K562 (cell line): ENCODE data around the gene UBE2U. TPM values are rescaled to one million over a fixed set of nuclear protein-coding genes. Genes with fewer than 3 reads are reported as not detected.

Source experiments
- ATAC-seq: fragments of 200-7000 bp; cut with Tn5 transposase; 3 replicates; pipeline ENCODE4 v1.9.1; 2020; ENCODE audit warnings: moderate library complexity
- BruUV-seq: library from RNA; stranded (reverse); fragments of 400-500 nt; replicated peaks from 2 replicates; lab custom pipeline; 2021; lab: Mats Ljungman, UMichigan
- CTCF ChIA-PET: fragments of 300-600 bp; formaldehyde crosslinking; extraction: SDS; loops from one replicate; lab custom pipeline; 2021; ENCODE audit warnings: low intra/inter-chr PET ratio; lab: Yijun Ruan, JAX
- POLR2A ChIA-PET: fragments of 300-600, 350-650 bp; sonication (Branson Sonifier 250); formaldehyde crosslinking; extraction: SDS; loops from one replicate; lab custom pipeline; 2021; ENCODE audit warnings: antibody characterized with exemption, inconsistent platforms; lab: Yijun Ruan, JAX
- DNase-seq, 4 experiments: peaks; one replicate each; pipeline versions ENCODE4 v3.0.0 to v3.0.0-alpha.2; 2011 to 2018; ENCODE audit warnings: low spot score in 3 of 4, mixed read lengths in 3 of 4; ENCODE audit errors: extremely low read depth in 1 of 4
- FAIRE-seq: peaks from 2 replicates; lab custom pipeline; 2011; peaks lifted over from hg19 to GRCh38; lab: Jason Lieb, UNC
- H2AFZ ChIP-seq: 2 replicates; pipeline ENCODE4 v1.6.0; 2011; ENCODE audit warnings: low read depth, low read length, control low read depth, inconsistent platforms
- H3K27ac ChIP-seq: fragments of 200-600 bp; 3 replicates; pipeline ENCODE4 v1.8.0; 2011; ENCODE audit warnings: low read depth, mild to moderate bottlenecking, control low read depth, inconsistent platforms, low read length, moderate library complexity, mixed read lengths; ENCODE audit errors: extremely low read depth
- H3K27me3 ChIP-seq, 2 experiments: fragments of 300-600 bp in 1 of 2; 2 replicates in 1 of 2; 3 replicates in 1 of 2; pipeline versions ENCODE4 v1.6.0 to v1.8.0; 2011; ENCODE audit warnings: inconsistent platforms in 2 of 2, low read length in 2 of 2, mild to moderate bottlenecking in 1 of 2, mixed read lengths in 1 of 2, moderate library complexity in 1 of 2; ENCODE audit not compliant: control insufficient read depth in 2 of 2, insufficient read depth in 2 of 2
- H3K36me3 ChIP-seq: fragments of 300-600 bp; 3 replicates; pipeline ENCODE4 v1.8.0; 2011; ENCODE audit warnings: mild to moderate bottlenecking, low read length, inconsistent platforms; ENCODE audit not compliant: control insufficient read depth, insufficient read depth
- H3K4me1 ChIP-seq, 2 experiments: fragments of 200-600 bp in 1 of 2; replicated peaks in 1 of 2; 2 replicates in 1 of 2; 3 replicates in 1 of 2; pipeline versions ENCODE4 v1.5.1 to v1.8.0; 2011; ENCODE audit warnings: inconsistent platforms in 2 of 2, low read length in 2 of 2, mild to moderate bottlenecking in 1 of 2, mixed read lengths in 1 of 2, moderate library complexity in 1 of 2; ENCODE audit not compliant: control insufficient read depth in 2 of 2, insufficient read depth in 2 of 2
- H3K4me2 ChIP-seq: 2 replicates; pipeline ENCODE4 v1.6.1; 2011; ENCODE audit warnings: low read length, control low read depth, inconsistent platforms, mixed read lengths; ENCODE audit not compliant: insufficient read depth
- H3K4me3 ChIP-seq: fragments of 200-600 bp; sonication (generic), shearing (Covaris generic); 2 replicates; pipeline ENCODE4 v1.5.1; 2016; ENCODE audit warnings: control low read depth, inconsistent platforms
- H3K79me2 ChIP-seq: fragments of 200-600 bp; 3 replicates; pipeline ENCODE4 v1.8.0; 2011; ENCODE audit warnings: low read length, inconsistent platforms; ENCODE audit not compliant: control insufficient read depth, insufficient read depth
- H3K9ac ChIP-seq, 2 experiments: 2 replicates each; pipeline versions ENCODE4 v1.6.0 to v1.6.1; 2011; ENCODE audit warnings: low read depth in 2 of 2, low read length in 2 of 2, control low read depth in 1 of 2, inconsistent platforms in 1 of 2, mild to moderate bottlenecking in 1 of 2, mixed read lengths in 1 of 2; ENCODE audit not compliant: insufficient read depth in 1 of 2
- H3K9me1 ChIP-seq: one replicate; pipeline ENCODE4 v1.6.0; 2011; ENCODE audit warnings: inconsistent platforms, mild to moderate bottlenecking, low read length, moderate library complexity; ENCODE audit not compliant: control insufficient read depth, insufficient read depth
- H3K9me3 ChIP-seq: replicated peaks from 2 replicates; pipeline ENCODE4 v1.5.1; 2011; ENCODE audit warnings: low read depth, low read length, inconsistent platforms; ENCODE audit not compliant: control insufficient read depth, insufficient read depth
- H4K20me1 ChIP-seq: replicated peaks from 2 replicates; pipeline ENCODE4 v1.6.1; 2011; ENCODE audit warnings: low read length, inconsistent platforms, mixed read lengths; ENCODE audit not compliant: control insufficient read depth, insufficient read depth
- KAT8 ChIP-seq: fragments of 450-650 bp; IDR thresholded peaks from 2 replicates; pipeline ENCODE4 v1.6.1; 2016; ENCODE audit warnings: low read depth, mild to moderate bottlenecking
- NFIC ChIP-seq: fragments of 450-650 bp; IDR thresholded peaks from 2 replicates; pipeline ENCODE4 v1.6.1; 2017; ENCODE audit warnings: mild to moderate bottlenecking, inconsistent platforms
- NFIX ChIP-seq: fragments of 250-450 bp; sonication (Bioruptor Pico); IDR thresholded peaks from 2 replicates; pipeline ENCODE4 v1.4.0; 2020; ENCODE audit warnings: low read depth, mild to moderate bottlenecking, moderate library complexity
- WGBS: fragments of 100-300 bp; shearing (Covaris generic); methylation state at CpG from one replicate; pipeline ENCODE4 v1.1.6; 2016; ENCODE audit warnings: low coverage, mixed read lengths; ENCODE audit not compliant: insufficient coverage; ENCODE audit errors: missing lambda C conversion rate; 5-methylcytosine and 5-hydroxymethylcytosine counted together
- in situ Hi-C: fragments of 300-500 bp; cut with MboI; formaldehyde crosslinking; loops from 4 replicates; pipeline ENCODE4 v1.15.0; 2018; ENCODE audit warnings: inconsistent platforms, mixed read lengths
- intact Hi-C: fragments of 100-400 bp; cut with micrococcal nuclease; formaldehyde crosslinking; loops from 2 replicates; pipeline ENCODE4 v1.14.2; 2022
- polyA plus RNA-seq, 8 experiments: library from polyadenylated mRNA; depleted of rRNA in 4 of 8; stranded (reverse) in 5 of 8; unstranded in 3 of 8; fragments of >200 nt; fragmentation: Nextera tagmentation in 2 of 8; fragmentation: Illumina TruSeq in 1 of 8; extraction: Ambion mirVana in 2 of 8; extraction: Trizol in 1 of 8; gene quantifications; 2 replicates each; pipeline versions ENCODE4 v1.2.1 to v1.2.3, GENCODE V29; 2011 to 2014; ENCODE audit warnings: inconsistent platforms in 1 of 8, missing spikeins in 1 of 8
- total RNA-seq, 7 experiments: library from RNA; depleted of rRNA in 6 of 7; stranded (reverse); fragments of >200 nt in 6 of 7; fragmentation: Illumina TruSeq in 2 of 7; extraction: Trizol in 2 of 7; gene quantifications; 2 replicates each; pipeline versions ENCODE4 v1.2.1 to v1.2.3, GENCODE V29; 2011 to 2021; ENCODE audit warnings: low replicate concordance in 1 of 7
- TF ChIP-seq, protein P1 (sequence below): fragments of 250-450 bp; sonication (Bioruptor Pico); IDR thresholded peaks from 2 replicates; pipeline ENCODE4 v1.4.0; 2020; ENCODE audit warnings: mild to moderate bottlenecking, moderate library complexity, borderline replicate concordance

Gene UBE2U
- total and polyA plus RNA-seq, 9 of the 15 experiments (the other 6 are each of a cell fraction or from before 2014, with no cell fraction given) = not detected

DNA sequence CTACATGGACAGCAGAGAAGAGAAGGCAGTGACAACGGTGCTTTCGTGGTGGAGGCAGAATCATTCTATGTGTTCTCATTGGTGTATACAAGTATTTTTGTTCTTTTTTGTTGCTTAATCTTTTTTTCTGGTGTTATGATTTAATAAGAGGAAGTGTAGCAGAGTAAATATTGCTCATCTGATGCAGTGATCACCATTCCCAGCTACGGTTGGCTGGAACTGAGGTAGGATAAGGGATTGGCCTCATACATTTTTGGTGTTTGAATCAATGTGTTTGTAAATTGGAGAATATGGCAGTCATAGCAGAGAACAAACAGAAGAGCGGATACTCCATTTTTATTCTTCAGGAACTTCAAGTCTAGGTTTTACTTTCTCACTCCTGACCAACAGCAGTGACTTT is 76.6 kb downstream of the UBE2U start (continued):
- TF ChIP-seq, protein P1, sequence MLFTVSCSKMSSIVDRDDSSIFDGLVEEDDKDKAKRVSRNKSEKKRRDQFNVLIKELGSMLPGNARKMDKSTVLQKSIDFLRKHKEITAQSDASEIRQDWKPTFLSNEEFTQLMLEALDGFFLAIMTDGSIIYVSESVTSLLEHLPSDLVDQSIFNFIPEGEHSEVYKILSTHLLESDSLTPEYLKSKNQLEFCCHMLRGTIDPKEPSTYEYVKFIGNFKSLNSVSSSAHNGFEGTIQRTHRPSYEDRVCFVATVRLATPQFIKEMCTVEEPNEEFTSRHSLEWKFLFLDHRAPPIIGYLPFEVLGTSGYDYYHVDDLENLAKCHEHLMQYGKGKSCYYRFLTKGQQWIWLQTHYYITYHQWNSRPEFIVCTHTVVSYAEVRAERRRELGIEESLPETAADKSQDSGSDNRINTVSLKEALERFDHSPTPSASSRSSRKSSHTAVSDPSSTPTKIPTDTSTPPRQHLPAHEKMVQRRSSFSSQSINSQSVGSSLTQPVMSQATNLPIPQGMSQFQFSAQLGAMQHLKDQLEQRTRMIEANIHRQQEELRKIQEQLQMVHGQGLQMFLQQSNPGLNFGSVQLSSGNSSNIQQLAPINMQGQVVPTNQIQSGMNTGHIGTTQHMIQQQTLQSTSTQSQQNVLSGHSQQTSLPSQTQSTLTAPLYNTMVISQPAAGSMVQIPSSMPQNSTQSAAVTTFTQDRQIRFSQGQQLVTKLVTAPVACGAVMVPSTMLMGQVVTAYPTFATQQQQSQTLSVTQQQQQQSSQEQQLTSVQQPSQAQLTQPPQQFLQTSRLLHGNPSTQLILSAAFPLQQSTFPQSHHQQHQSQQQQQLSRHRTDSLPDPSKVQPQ = no peak

DNA sequence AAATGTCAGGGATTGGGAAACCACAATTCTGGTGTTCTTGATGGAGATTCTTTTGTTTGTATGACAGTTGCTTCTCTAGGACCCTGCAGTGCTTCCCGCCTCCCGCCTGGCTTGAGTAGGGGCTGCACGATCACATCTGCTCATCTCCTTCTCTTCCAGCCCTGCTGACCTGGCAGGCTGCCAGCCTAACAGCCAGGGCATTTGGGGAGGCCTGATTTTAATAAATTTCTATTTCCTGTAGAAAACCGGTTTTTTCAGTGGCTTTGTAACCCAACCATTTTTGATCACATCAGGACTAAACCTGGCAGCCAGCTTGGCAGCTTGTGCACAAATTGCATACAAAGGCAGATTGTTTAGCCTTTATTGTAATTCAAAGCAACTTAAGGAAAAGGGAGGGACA is 78.9 kb downstream of the UBE2U start:
- ChIA-PET POLR2A (no interaction called here), CTCF (no interaction called here)
- no peak overlapping the region for H3K4me3 ChIP-seq
- 0% methylated on average over 4 of the region's 4 CpGs for WGBS
- peaks cover 0 to 4% of the 10 kb centered on the region in 2 experiments; a peak in 1 of 5 replicates for H3K27me3 ChIP-seq
- no peaks in the 10 kb centered on the region for H4K20me1 ChIP-seq
- no peak overlapping the region for H3K9ac ChIP-seq
- no peak overlapping the region for H3K4me2 ChIP-seq
- H3K27ac ChIP-seq = no peak overlapping the region
- DNase-seq (peak in 1 of 4 experiments; percentile 1), FAIRE-seq (no peak), ATAC-seq (no peak)
- TF ChIP-seq NFIC (peak; percentile 68), NFIX (peak; percentile 56; the same call in 1 of the 2 replicates), KAT8 (no peak)
- H3K9me1 ChIP-seq = no peaks in the 10 kb centered on the region
- H2AFZ ChIP-seq = no peak overlapping the region
- no TSS peak for BruUV-seq
- H3K79me2 ChIP-seq = no peaks in the 10 kb centered on the region
- in situ Hi-C loops (no loop called here), intact Hi-C loops (no loop called here)
- H3K4me1 ChIP-seq = no peaks in the 10 kb centered on the region; a peak in 1 of 5 replicates
- no peaks in the 10 kb centered on the region for H3K36me3 ChIP-seq
- no peaks in the 10 kb centered on the region for H3K9me3 ChIP-seq
